GM12891 (cell line): Measurements from ENCODE around the gene MGLL.

Source experiments
- PAX5 ChIP-seq: IDR thresholded peaks from 2 replicates; pipeline ENCODE4 v1.6.1; 2011; ENCODE audit warnings: low read length, moderate library complexity, mild to moderate bottlenecking; ENCODE audit not compliant: insufficient read depth, severe bottlenecking
- POLR2A ChIP-seq: IDR thresholded peaks from 2 replicates; pipeline ENCODE4 v1.6.1; 2011; ENCODE audit warnings: low read depth, low read length, control low read depth
- POLR2AphosphoS5 ChIP-seq: IDR thresholded peaks from 2 replicates; pipeline ENCODE4 v1.6.1; 2011; ENCODE audit warnings: low read depth, low read length, control low read depth
- SPI1 ChIP-seq: IDR thresholded peaks from 2 replicates; pipeline ENCODE4 v1.6.1; 2011; ENCODE audit warnings: low read depth, low read length, control low read depth
- TAF1 ChIP-seq: IDR thresholded peaks from 2 replicates; pipeline ENCODE4 v1.6.1; 2011; ENCODE audit warnings: low read depth, low read length, control low read depth

DNA sequence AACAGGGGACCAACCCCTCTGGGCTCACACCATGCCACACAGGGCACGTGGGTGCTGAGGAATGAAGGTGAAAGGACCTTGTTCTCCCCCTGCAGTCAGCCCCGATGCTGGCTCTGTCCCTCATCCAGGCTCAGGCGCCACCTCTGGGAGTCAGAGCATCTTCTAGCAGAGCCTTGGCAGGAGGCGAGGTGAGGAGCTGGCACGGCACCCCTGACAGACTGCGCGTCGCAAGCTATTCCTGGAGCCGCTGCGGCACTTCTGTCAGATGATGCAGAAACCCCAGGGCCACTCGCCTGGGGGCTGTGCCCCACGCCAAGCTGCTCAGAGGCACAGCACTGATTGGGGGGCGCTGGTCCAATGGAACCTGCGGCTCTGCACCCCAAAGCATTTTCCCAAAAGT, 62.0 kb downstream of the MGLL start:
- TF ChIP-seq POLR2AphosphoS5 (no peak), POLR2A (no peak), TAF1 (no peak), SPI1 (no peak), PAX5 (no peak)
